CD4-positive, alpha-beta T cell (primary cell): Measurements from ENCODE around the gene RASSF8. TPM values are rescaled to one million over a fixed set of nuclear protein-coding genes. Genes with fewer than 3 reads are reported as not detected.
A peak's percentile ranks its signal among the peaks of the same experiment; 100 is the strongest.

Source experiments
- ATAC-seq: fragments of 200-7000 bp; cut with Tn5 transposase; one replicate; pipeline ENCODE4 v1.10.0; 2022; ENCODE audit warnings: mild to moderate bottlenecking; ENCODE audit not compliant: poor library complexity
- CTCF ChIA-PET: fragments of 350-600 bp; sonication (Branson Sonifier 250); formaldehyde crosslinking; loops from one replicate; lab custom pipeline; 2021; ENCODE audit warnings: antibody characterized with exemption, inconsistent platforms; lab: Charles Lee
- POLR2A ChIA-PET: fragments of 350-600 bp; sonication (Branson Sonifier 250); formaldehyde crosslinking; loops from one replicate; lab custom pipeline; 2021; ENCODE audit warnings: antibody characterized with exemption, inconsistent platforms; lab: Charles Lee
- DNase-seq, 14 experiments: peaks; one replicate each; pipeline ENCODE4 v3.0.0-alpha.2; 2013 to 2020; ENCODE audit warnings: mixed read lengths in 2 of 14
- H3K27ac ChIP-seq, 2 donors: one replicate each; pipeline versions ENCODE4 v1.5.1 to v1.7.0; 2013; ENCODE audit warnings: low read length in 2 of 2, low read depth in 1 of 2, mild to moderate bottlenecking in 1 of 2
- H3K27me3 ChIP-seq, 2 experiments: 1 replicate in 1 of 2; 2 replicates in 1 of 2; pipeline versions ENCODE4 v1.6.1 to v1.7.0; 2013; ENCODE audit warnings: low read length in 2 of 2, control low read depth in 1 of 2, mild to moderate bottlenecking in 1 of 2, moderate library complexity in 1 of 2; ENCODE audit not compliant: insufficient read depth in 2 of 2, control insufficient read depth in 1 of 2
- H3K36me3 ChIP-seq: one replicate; pipeline ENCODE4 v1.6.1; 2013; ENCODE audit warnings: low read length, control low read depth; ENCODE audit not compliant: insufficient read depth
- H3K4me1 ChIP-seq: one replicate; pipeline ENCODE4 v1.6.1; 2013; ENCODE audit warnings: low read length, control low read depth; ENCODE audit not compliant: insufficient read depth
- H3K4me3 ChIP-seq: one replicate; pipeline ENCODE4 v1.5.1; 2013; ENCODE audit warnings: mild to moderate bottlenecking, low read length, moderate library complexity
- H3K9me3 ChIP-seq, 2 experiments: 1 replicate in 1 of 2; 2 replicates in 1 of 2; pipeline versions ENCODE4 v1.6.1 to v1.7.0; 2013; ENCODE audit warnings: low read length in 2 of 2, mild to moderate bottlenecking in 2 of 2, control low read depth in 1 of 2, moderate library complexity in 1 of 2; ENCODE audit not compliant: control insufficient read depth in 1 of 2, insufficient read depth in 1 of 2
- H3K27ac Mint-ChIP-seq: one replicate; pipeline ENCODE4 v1.8.0; 2020; ENCODE audit warnings: mixed read lengths
- H3K27me3 Mint-ChIP-seq: one replicate; pipeline ENCODE4 v1.8.0; 2021; ENCODE audit warnings: mixed read lengths
- H3K36me3 Mint-ChIP-seq: one replicate; pipeline ENCODE4 v1.8.0; 2021; ENCODE audit warnings: low read depth, mixed read lengths
- H3K4me1 Mint-ChIP-seq: one replicate; pipeline ENCODE4 v1.8.0; 2021; ENCODE audit warnings: low read depth, mixed read lengths
- H3K4me3 Mint-ChIP-seq: one replicate; pipeline ENCODE4 v1.8.0; 2020; ENCODE audit warnings: mild to moderate bottlenecking, mixed read lengths
- H3K9me3 Mint-ChIP-seq: one replicate; pipeline ENCODE4 v1.8.0; 2020; ENCODE audit warnings: mixed read lengths
- intact Hi-C, 2 experiments: fragments of 100-400 bp; cut with DNase I in 1 of 2; cut with micrococcal nuclease in 1 of 2; formaldehyde crosslinking; loops; one replicate each; pipeline versions ENCODE4 v1.15.1 to v1.9.0; 2023 to 2025; cut with DNase I, micrococcal nuclease
- total RNA-seq, 174 experiments: library from RNA in 2 of 174; stranded (reverse) in 2 of 174; gene quantifications; one replicate each; pipeline ENCODE4 v1.2.3 and lab custom pipeline; 2021 to 2026
- TF ChIP-seq, protein P1 (sequence below): fragments of 200-600 bp; IDR thresholded peaks from one replicate; pipeline ENCODE4 v1.8.0; 2022; ENCODE audit warnings: antibody characterized with exemption, mild to moderate bottlenecking

RASSF8 gene
- total RNA-seq, 2 experiments from 2014 or later: 0.71 to 1.4 TPM

DNA sequence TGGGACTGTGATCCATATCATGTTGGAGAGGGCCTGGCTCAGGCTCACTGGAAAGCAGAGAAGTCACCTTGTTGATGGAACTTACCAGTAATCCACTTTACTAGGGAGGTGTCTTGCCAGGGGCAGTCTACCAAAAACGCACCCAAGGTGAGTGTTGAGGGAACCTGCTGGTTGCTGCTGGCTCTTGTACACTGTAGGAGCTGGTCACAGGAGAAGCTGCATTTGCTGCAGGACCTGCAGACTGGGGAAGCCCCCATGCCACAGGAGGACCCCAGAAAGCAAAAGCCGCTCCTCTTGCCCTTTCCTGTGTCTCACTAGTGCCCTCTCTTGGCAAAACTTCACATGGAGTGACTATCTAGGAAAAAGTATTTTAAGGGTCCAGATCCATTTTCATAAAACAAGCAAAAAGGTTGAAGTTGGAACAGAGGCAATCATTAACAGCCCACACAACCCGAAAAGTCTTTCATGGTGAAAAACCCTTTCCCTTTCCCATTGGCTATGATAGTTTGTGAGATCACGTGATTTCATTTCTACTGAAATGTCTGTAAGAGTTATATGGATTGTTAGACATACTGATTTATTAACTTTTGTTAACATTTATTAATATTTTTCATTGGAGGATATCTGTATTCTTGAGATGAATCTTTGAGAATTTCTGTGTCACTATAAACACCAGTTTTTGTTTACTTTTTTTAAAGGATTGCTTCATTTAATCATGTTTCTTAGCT, 59.2 kb downstream of the RASSF8 start:
- Histone ChIP-seq H3K4me1 (no peaks in the 10 kb centered on the region), H3K4me3 (no peak overlapping the region), H3K27me3 (peaks cover 0 to 8% of the 10 kb centered on the region in 2 experiments), H3K9me3 (no peaks in the 10 kb centered on the region), H3K36me3 (no peaks in the 10 kb centered on the region), H3K27ac (no peak overlapping the region)
- H3K4me3 Mint-ChIP-seq: no peak overlapping the region
- intact Hi-C loops: no loop called here
- no peaks in the 10 kb centered on the region for H3K27me3 Mint-ChIP-seq
- H3K27ac Mint-ChIP-seq: no peak overlapping the region
- TF ChIP-seq, protein P1, sequence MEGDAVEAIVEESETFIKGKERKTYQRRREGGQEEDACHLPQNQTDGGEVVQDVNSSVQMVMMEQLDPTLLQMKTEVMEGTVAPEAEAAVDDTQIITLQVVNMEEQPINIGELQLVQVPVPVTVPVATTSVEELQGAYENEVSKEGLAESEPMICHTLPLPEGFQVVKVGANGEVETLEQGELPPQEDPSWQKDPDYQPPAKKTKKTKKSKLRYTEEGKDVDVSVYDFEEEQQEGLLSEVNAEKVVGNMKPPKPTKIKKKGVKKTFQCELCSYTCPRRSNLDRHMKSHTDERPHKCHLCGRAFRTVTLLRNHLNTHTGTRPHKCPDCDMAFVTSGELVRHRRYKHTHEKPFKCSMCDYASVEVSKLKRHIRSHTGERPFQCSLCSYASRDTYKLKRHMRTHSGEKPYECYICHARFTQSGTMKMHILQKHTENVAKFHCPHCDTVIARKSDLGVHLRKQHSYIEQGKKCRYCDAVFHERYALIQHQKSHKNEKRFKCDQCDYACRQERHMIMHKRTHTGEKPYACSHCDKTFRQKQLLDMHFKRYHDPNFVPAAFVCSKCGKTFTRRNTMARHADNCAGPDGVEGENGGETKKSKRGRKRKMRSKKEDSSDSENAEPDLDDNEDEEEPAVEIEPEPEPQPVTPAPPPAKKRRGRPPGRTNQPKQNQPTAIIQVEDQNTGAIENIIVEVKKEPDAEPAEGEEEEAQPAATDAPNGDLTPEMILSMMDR: peak; percentile 28
- no peaks in the 10 kb centered on the region for H3K36me3 Mint-ChIP-seq
- DNase-seq: peak in 2 of 14 experiments; percentile 4 to 5
- no peak for ATAC-seq
- no peaks in the 10 kb centered on the region for H3K4me1 Mint-ChIP-seq
- CTCF ChIA-PET: no interaction called here
- H3K9me3 Mint-ChIP-seq: no peaks in the 10 kb centered on the region
- POLR2A ChIA-PET: no interaction called here

DNA sequence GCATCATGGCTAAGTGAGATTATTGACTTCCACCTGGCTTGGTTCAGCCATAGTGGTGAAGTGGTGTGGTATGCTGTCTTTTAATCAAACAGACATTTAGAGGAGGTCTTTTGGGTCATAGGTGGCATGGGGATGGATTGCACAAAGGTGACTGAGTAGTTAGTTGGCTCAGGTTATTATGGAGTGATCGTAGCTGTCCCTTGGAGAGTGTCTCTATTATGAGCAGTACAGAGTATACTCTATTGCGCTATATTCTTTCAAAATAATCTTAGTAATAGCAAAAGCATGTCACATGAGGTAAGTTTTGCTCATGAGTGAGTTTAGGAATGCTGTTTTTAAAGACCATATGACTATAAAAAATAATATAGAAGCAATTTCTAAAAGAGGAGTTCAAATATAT, 60.4 kb downstream of the RASSF8 start:
- ChIA-PET CTCF (no interaction called here), POLR2A (no interaction called here)
- no peaks in the 10 kb centered on the region for H3K4me1 ChIP-seq
- no peak overlapping the region for H3K27ac ChIP-seq
- TF ChIP-seq, protein P1: no peak
- no peak overlapping the region for H3K4me3 Mint-ChIP-seq
- H3K9me3 Mint-ChIP-seq: no peaks in the 10 kb centered on the region
- H3K9me3 ChIP-seq: no peaks in the 10 kb centered on the region
- intact Hi-C loops: no loop called here
- H3K27ac Mint-ChIP-seq: no peak overlapping the region
- H3K27me3 Mint-ChIP-seq: no peaks in the 10 kb centered on the region
- H3K36me3 Mint-ChIP-seq: no peaks in the 10 kb centered on the region
- H3K27me3 ChIP-seq: peaks cover 0 to 8% of the 10 kb centered on the region in 2 experiments
- H3K4me3 ChIP-seq: no peak overlapping the region
- no peaks in the 10 kb centered on the region for H3K4me1 Mint-ChIP-seq
- no peaks in the 10 kb centered on the region for H3K36me3 ChIP-seq
- ATAC-seq: no peak
- DNase-seq: no peak

- intact Hi-C loops: no loop called here
- CTCF ChIA-PET: no interaction called here
- ATAC-seq: no peak
Measured at GRCh38 chr12:26021534-26021933, 63.1 kb downstream of the RASSF8 start.

More at GRCh38 chr12:26021534-26021933, 63.1 kb downstream of the RASSF8 start:
- no peak for DNase-seq
- Histone ChIP-seq H3K27ac (no peak overlapping the region), H3K4me3 (no peak overlapping the region), H3K36me3 (no peaks in the 10 kb centered on the region), H3K27me3 (peaks cover 0 to 8% of the 10 kb centered on the region in 2 experiments), H3K4me1 (no peaks in the 10 kb centered on the region), H3K9me3 (no peaks in the 10 kb centered on the region)
- Mint-ChIP-seq H3K9me3 (no peaks in the 10 kb centered on the region), H3K27me3 (no peaks in the 10 kb centered on the region), H3K4me3 (no peak overlapping the region), H3K4me1 (no peaks in the 10 kb centered on the region), H3K36me3 (no peaks in the 10 kb centered on the region), H3K27ac (no peak overlapping the region)
- POLR2A ChIA-PET: interaction anchor here (0.7 kb wide), 1 partner anchor 390 kb away, joined by 3 read pairs; no protein-coding TSS in a partner anchor
- TF ChIP-seq, protein P1: no peak
